ENCODE measurements around the gene PTPRH.

The PTPRH gene

DNA sequence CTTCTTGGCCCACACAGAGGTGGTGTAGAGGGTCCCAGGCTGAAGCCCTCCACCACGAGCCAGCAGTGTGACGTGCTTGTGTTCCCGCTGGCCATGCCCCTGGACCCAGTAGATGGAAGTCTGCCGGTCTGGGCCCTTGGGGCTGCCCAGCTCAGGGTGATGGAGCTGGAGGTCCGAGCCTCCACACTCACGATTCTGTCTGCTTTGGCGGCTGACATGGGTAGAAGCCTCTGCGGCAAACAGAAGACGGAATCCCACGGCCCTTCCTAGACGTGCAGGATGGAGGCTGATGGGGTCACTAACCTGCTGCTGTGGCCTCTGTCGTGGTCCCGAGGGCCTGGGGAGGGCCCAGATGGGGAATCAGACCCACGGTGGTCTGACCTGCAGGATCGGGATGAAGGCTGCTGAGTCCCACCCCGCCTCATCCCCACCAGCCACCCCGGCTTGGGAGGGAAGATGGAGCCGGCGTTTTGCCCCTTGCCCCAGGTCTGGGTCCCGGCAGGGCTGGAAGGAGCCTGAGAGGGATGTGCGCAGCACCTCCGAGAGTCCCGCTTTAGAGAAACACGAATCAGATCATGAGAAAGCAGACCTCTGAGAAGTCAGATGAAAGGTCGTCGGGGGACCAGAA lies 14.9 kb upstream of the PTPRH start:
- in situ Hi-C loops (cut with MboI; ENCODE audit: low pct_unique_long_range_greater_than_20kb, low sequenced_read_pairs, unreplicated experiment), result no loop called here
- no peak for DNase-seq (ENCODE audit: low spot score)
- TF ChIP-seq, protein P1, sequence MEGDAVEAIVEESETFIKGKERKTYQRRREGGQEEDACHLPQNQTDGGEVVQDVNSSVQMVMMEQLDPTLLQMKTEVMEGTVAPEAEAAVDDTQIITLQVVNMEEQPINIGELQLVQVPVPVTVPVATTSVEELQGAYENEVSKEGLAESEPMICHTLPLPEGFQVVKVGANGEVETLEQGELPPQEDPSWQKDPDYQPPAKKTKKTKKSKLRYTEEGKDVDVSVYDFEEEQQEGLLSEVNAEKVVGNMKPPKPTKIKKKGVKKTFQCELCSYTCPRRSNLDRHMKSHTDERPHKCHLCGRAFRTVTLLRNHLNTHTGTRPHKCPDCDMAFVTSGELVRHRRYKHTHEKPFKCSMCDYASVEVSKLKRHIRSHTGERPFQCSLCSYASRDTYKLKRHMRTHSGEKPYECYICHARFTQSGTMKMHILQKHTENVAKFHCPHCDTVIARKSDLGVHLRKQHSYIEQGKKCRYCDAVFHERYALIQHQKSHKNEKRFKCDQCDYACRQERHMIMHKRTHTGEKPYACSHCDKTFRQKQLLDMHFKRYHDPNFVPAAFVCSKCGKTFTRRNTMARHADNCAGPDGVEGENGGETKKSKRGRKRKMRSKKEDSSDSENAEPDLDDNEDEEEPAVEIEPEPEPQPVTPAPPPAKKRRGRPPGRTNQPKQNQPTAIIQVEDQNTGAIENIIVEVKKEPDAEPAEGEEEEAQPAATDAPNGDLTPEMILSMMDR (IDR thresholded peaks at IDR 0.05; ENCODE audit: extremely low read depth, insufficient read depth, missing control alignments), result no peak

DNA sequence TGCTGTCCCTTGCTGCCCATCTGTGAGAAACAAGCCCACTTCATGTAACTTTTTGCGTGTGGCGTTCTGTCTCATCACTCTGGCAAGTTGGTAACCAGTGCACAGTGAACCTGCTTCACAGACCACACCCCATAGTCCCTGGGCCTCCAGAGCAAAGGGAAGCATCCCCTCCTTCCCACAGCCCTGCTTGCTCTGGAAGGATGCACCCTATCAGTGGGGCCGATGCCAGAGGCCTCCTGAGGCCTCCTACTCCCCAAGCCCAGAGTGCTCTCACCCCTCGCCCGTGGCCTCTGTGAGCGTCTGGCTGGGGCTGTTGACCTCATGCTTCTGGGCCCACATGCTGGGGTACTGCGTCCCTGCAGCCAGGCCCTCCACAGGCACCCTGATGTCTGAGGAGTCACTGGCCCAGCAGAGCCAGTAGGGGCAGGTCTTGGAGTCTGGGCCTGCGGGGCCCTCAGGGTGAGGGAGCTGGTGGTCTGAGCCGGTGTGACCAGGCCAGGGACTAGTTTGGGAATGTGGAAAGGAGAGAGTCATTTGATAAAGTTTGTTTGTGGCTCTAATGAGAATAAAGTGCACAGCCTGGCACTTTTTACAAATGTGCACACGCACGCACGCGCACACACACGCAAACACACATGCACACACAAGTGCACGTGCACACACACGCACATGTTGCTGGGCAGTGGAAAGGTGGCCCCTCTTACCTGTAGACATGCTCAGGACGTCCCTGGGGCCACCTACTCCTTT lies 14.2 kb upstream of the PTPRH start:
- in situ Hi-C loops (cut with MboI; ENCODE audit: low pct_unique_long_range_greater_than_20kb, low sequenced_read_pairs, unreplicated experiment), result no loop called here
- TF ChIP-seq, protein P1 (IDR thresholded peaks at IDR 0.05; ENCODE audit: extremely low read depth, insufficient read depth, missing control alignments), result no peak
- DNase-seq (ENCODE audit: low spot score), result no peak

DNA sequence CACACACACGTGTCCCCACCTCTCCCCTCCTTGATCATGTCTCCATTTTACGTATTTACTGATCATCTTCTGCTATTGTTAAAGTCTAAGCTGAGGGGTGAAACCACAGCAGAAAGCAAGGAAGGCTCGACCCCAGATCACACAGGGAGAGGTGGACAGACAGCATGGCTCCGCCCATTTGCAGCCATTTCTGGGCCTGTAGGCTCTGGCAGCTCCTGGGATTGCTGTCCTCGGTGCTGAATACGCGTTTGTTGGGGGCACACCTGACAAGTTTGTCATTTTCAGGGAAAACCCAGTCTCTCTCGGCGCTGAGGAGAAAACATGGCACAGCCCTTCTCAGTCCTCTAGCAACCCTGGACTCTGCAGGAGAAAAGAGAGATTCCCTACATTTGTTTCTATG lies 11.2 kb upstream of the PTPRH start:
- in situ Hi-C loops (cut with MboI; ENCODE audit: low pct_unique_long_range_greater_than_20kb, low sequenced_read_pairs, unreplicated experiment), result no loop called here
- TF ChIP-seq, protein P1 (IDR thresholded peaks at IDR 0.05; ENCODE audit: extremely low read depth, insufficient read depth, missing control alignments), result no peak
- no peak for DNase-seq (ENCODE audit: low spot score)

DNA sequence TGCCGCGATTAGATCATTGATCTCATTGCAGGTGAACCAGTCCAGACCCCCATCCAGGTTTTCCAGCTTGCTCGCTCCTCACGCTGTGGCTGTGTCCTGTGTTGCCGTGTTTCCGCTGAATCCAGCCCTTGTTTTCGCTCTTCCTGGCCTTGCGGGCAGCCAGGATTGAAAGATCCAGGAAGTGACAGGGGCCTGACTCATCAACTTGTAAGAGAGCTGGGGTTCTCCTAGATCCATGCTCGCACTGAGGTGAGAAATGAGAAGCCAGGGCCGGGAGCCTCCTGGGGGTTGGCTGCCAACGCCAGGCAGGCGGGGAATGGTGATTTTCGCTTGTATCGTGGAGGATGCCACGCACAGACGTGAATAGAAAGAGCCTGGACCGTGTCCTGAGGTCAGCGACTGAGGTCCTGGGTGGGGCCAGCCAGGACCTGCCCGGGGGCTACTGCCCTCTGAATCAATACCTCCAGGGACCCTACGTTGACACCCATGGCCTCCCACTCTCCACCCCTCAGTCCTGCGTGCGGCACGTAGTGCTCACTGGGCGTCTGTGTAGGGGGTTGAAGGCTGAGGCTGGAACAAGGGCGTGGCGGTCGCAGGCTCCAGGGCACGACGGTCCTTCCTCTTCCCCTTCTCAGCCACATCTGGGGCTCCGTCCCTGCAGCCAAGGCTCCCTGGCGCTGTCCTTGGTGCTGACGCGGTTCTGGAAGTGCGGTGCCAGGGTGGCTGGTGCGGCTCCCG lies 7.3 kb upstream of the PTPRH start:
- DNase-seq (ENCODE audit: low spot score), result peak; percentile 62
- TF ChIP-seq, protein P1 (IDR thresholded peaks at IDR 0.05; ENCODE audit: extremely low read depth, insufficient read depth, missing control alignments), result no peak
- in situ Hi-C loops (cut with MboI; ENCODE audit: low pct_unique_long_range_greater_than_20kb, low sequenced_read_pairs, unreplicated experiment), result no loop called here

DNA sequence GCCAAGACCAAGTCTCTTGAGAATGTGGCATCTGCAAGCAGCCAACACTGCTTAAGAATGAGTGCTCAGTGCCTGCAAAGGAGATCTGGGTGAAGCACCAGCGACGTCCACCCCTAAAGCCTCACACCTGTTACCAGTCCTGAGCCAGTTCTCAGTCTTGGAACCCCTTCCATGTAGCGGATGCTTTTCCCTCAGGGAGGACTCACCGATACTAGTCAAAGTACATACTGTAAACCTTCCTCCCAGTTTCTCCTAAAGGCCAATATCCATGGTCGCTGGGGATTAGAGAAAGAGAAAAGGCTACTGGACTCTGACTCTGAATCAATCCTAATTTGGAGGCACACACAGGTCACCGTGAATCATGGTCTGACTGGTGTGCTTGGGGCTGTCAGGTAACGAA lies 4.2 kb upstream of the PTPRH start:
- TF ChIP-seq, protein P1 (IDR thresholded peaks at IDR 0.05; ENCODE audit: extremely low read depth, insufficient read depth, missing control alignments), result no peak
- in situ Hi-C loops (cut with MboI; ENCODE audit: low pct_unique_long_range_greater_than_20kb, low sequenced_read_pairs, unreplicated experiment), result no loop called here
- DNase-seq (ENCODE audit: low spot score), result no peak

DNA sequence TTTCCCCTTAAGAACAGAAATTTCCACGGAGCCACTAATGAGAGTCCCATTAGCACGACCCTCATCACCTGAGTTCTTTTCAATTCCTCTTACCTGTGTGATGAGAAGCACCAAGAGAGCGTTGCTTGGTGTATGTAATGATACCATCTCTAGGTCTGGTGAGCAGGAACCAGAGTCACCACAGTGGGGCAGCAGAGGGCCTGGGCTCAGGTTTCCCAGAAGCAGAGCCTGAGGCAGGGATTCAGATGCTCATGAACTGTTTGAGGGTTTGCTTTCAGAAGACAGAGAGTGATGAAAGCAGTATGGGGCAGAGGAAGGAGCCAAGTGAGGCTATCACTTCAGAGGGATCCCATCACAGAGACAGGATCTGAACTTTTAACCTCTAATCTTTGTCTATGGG lies 3.1 kb upstream of the PTPRH start:
- in situ Hi-C loops (cut with MboI; ENCODE audit: low pct_unique_long_range_greater_than_20kb, low sequenced_read_pairs, unreplicated experiment), result no loop called here
- TF ChIP-seq, protein P1 (IDR thresholded peaks at IDR 0.05; ENCODE audit: extremely low read depth, insufficient read depth, missing control alignments), result peak; percentile 48
- no peak for DNase-seq (ENCODE audit: low spot score)

Data from GM13977 (cell line).